Osteoblast (primary cell): ENCODE data around the gene MTMR10. TPM values are rescaled to one million over a fixed set of nuclear protein-coding genes. Genes with fewer than 3 reads are reported as not detected.

Source experiments
- DNase-seq: peaks from one replicate; pipeline ENCODE4 v3.0.0; 2011; ENCODE audit warnings: low spot score, mixed read lengths; ENCODE audit not compliant: insufficient read length; ENCODE audit errors: missing footprints
- H2AFZ ChIP-seq: 2 replicates; pipeline ENCODE4 v1.6.0; 2011; ENCODE audit warnings: mild to moderate bottlenecking, low read length
- H3K27ac ChIP-seq: 2 replicates; pipeline ENCODE4 v1.5.1; 2011; ENCODE audit warnings: mild to moderate bottlenecking, low read depth, low read length, moderate library complexity
- H3K27me3 ChIP-seq: 2 replicates; pipeline ENCODE4 v1.6.0; 2012; ENCODE audit warnings: mild to moderate bottlenecking, control low read depth, inconsistent platforms, low read length, moderate library complexity; ENCODE audit not compliant: insufficient read depth
- H3K36me3 ChIP-seq: 2 replicates; pipeline ENCODE4 v1.5.1; 2011; ENCODE audit warnings: mild to moderate bottlenecking, low read length, control low read depth, moderate library complexity; ENCODE audit not compliant: insufficient read depth
- H3K4me1 ChIP-seq: 2 replicates; pipeline ENCODE4 v1.5.1; 2011; ENCODE audit warnings: mild to moderate bottlenecking, low read length, control low read depth, moderate library complexity; ENCODE audit not compliant: insufficient read depth
- H3K4me2 ChIP-seq: 2 replicates; pipeline ENCODE4 v1.6.0; 2011; ENCODE audit warnings: mild to moderate bottlenecking, low read length; ENCODE audit not compliant: insufficient read depth
- H3K4me3 ChIP-seq: fragments of 200-600 bp; sonication (generic); 3 replicates; pipeline ENCODE4 v1.5.1; 2012; ENCODE audit warnings: mild to moderate bottlenecking, low read length, inconsistent platforms; ENCODE audit not compliant: insufficient read depth
- H3K79me2 ChIP-seq: 2 replicates; pipeline ENCODE4 v1.6.0; 2012; ENCODE audit warnings: mild to moderate bottlenecking, low read length, control low read depth, inconsistent platforms; ENCODE audit not compliant: insufficient read depth
- H3K9me3 ChIP-seq: 2 replicates; pipeline ENCODE4 v1.5.1; 2011; ENCODE audit warnings: low read depth, low read length, control low read depth
- H4K20me1 ChIP-seq: 2 replicates; pipeline ENCODE4 v1.6.0; 2012; ENCODE audit warnings: mild to moderate bottlenecking, low read length, control low read depth; ENCODE audit not compliant: insufficient read depth
- CTCF ChIP-seq: IDR thresholded peaks from 2 replicates; pipeline ENCODE4 v1.5.1; 2011; ENCODE audit warnings: mild to moderate bottlenecking, low read depth, low read length, moderate library complexity; ENCODE audit errors: extremely low read depth
- total RNA-seq: library from RNA; depleted of rRNA; stranded (reverse); fragments of >200 nt; gene quantifications from 2 replicates; pipeline ENCODE4 v1.2.3, GENCODE V29; 2012

MTMR10 gene
- total RNA-seq, 1 donor = 17.4 TPM

- peak; percentile 4 for DNase-seq
- H3K4me2 ChIP-seq = no peak overlapping the region
- H3K27ac ChIP-seq = no peak overlapping the region
Observed at GRCh38 chr15:30985081-30985531, 6.3 kb downstream of the MTMR10 start.

GRCh38 chr15:30984542-30984941 is 6.9 kb downstream of the MTMR10 start:
- Histone ChIP-seq H3K27ac (no peak overlapping the region), H2AFZ (no peak overlapping the region), H3K4me2 (no peak overlapping the region), H3K27me3 (no peaks in the 10 kb centered on the region), H3K4me1 (peaks cover 8% of the 10 kb centered on the region), H3K79me2 (peaks cover 80% of the 10 kb centered on the region), H3K36me3 (peaks cover 24% of the 10 kb centered on the region), H3K9me3 (no peaks in the 10 kb centered on the region), H3K4me3 (no peak overlapping the region), H4K20me1 (peaks cover 23% of the 10 kb centered on the region)
- no peak for TF ChIP-seq CTCF
- peak; percentile 59 for DNase-seq

More at GRCh38 chr15:30985081-30985531, 6.3 kb downstream of the MTMR10 start:
- no peaks in the 10 kb centered on the region for H3K9me3 ChIP-seq
- H3K36me3 ChIP-seq = peaks cover 20% of the 10 kb centered on the region
- TF ChIP-seq CTCF = no peak
- H3K27me3 ChIP-seq = no peaks in the 10 kb centered on the region
- peaks cover 20% of the 10 kb centered on the region for H4K20me1 ChIP-seq
- no peak overlapping the region for H3K4me3 ChIP-seq
- H3K79me2 ChIP-seq = peaks cover 79% of the 10 kb centered on the region
- peaks cover 13% of the 10 kb centered on the region for H3K4me1 ChIP-seq
- no peak overlapping the region for H2AFZ ChIP-seq

- Histone ChIP-seq H3K4me2 (no peak overlapping the region), H4K20me1 (peaks cover 23% of the 10 kb centered on the region)
Observed at GRCh38 chr15:30984118-30984517, 7.3 kb downstream of the MTMR10 start.

GRCh38 chr15:30979457-30979856 is 12.0 kb downstream of the MTMR10 start:
- H3K79me2 ChIP-seq = peaks cover 73% of the 10 kb centered on the region
- no peak overlapping the region for H2AFZ ChIP-seq
- no peaks in the 10 kb centered on the region for H3K27me3 ChIP-seq
- H3K4me3 ChIP-seq = no peak overlapping the region
- no peaks in the 10 kb centered on the region for H3K9me3 ChIP-seq
- H4K20me1 ChIP-seq = peaks cover 13% of the 10 kb centered on the region
- H3K27ac ChIP-seq = no peak overlapping the region
- H3K4me2 ChIP-seq = no peak overlapping the region
- no peak for DNase-seq
- H3K36me3 ChIP-seq = peaks cover 16% of the 10 kb centered on the region
- TF ChIP-seq CTCF = no peak
- no peaks in the 10 kb centered on the region for H3K4me1 ChIP-seq

More at GRCh38 chr15:30984118-30984517, 7.3 kb downstream of the MTMR10 start:
- Histone ChIP-seq H3K27ac (no peak overlapping the region), H3K27me3 (no peaks in the 10 kb centered on the region), H2AFZ (no peak overlapping the region), H3K9me3 (no peaks in the 10 kb centered on the region), H3K4me1 (peaks cover 8% of the 10 kb centered on the region), H3K36me3 (peaks cover 24% of the 10 kb centered on the region), H3K4me3 (no peak overlapping the region), H3K79me2 (peaks cover 83% of the 10 kb centered on the region)
- no peak for DNase-seq
- TF ChIP-seq CTCF = no peak
